DND-41 (cell line): ENCODE data around the gene GID8.
A peak's percentile ranks its signal among the peaks of the same experiment; 100 is the strongest.

Source experiments
- ATAC-seq: fragments of 200-7000 bp; cut with Tn5 transposase; 3 replicates; pipeline ENCODE4 v1.9.1; 2021; ENCODE audit warnings: low read depth; ENCODE audit not compliant: insufficient read depth
- DNase-seq: peaks from one replicate; pipeline ENCODE4 v3.0.0-alpha.2; 2020
- H2AFZ ChIP-seq: 2 replicates; pipeline ENCODE4 v1.6.0; 2012; ENCODE audit warnings: low read depth, low read length
- H3K27ac ChIP-seq: 2 replicates; pipeline ENCODE4 v1.5.1; 2012; ENCODE audit warnings: low read length, inconsistent platforms
- H3K27me3 ChIP-seq: fragments of 200-600 bp; sonication (generic); 2 replicates; pipeline ENCODE4 v1.6.0; 2012; ENCODE audit warnings: low read length, mild to moderate bottlenecking, inconsistent platforms; ENCODE audit not compliant: insufficient read depth, poor library complexity
- H3K36me3 ChIP-seq: 2 replicates; pipeline ENCODE4 v1.5.1; 2012; ENCODE audit warnings: low read length, inconsistent platforms; ENCODE audit not compliant: insufficient read depth
- H3K4me1 ChIP-seq: 2 replicates; pipeline ENCODE4 v1.5.1; 2012; ENCODE audit warnings: mild to moderate bottlenecking, low read length; ENCODE audit not compliant: insufficient read depth
- H3K4me2 ChIP-seq: 2 replicates; pipeline ENCODE4 v1.6.0; 2012; ENCODE audit warnings: mild to moderate bottlenecking, moderate library complexity, low read length, inconsistent platforms; ENCODE audit not compliant: insufficient read depth
- H3K4me3 ChIP-seq, 2 experiments: fragments of 200-600 bp in 1 of 2; shearing (Covaris generic) in 1 of 2; 2 replicates each; pipeline ENCODE4 v1.5.1; 2012 to 2016; ENCODE audit warnings: inconsistent platforms in 2 of 2, low read length in 2 of 2, mild to moderate bottlenecking in 2 of 2, low read depth in 1 of 2, moderate library complexity in 1 of 2
- H3K79me2 ChIP-seq: 2 replicates; pipeline ENCODE4 v1.6.0; 2012; ENCODE audit warnings: low read length, inconsistent platforms; ENCODE audit not compliant: insufficient read depth
- H3K9ac ChIP-seq: 2 replicates; pipeline ENCODE4 v1.6.0; 2012; ENCODE audit warnings: low read depth, mild to moderate bottlenecking, inconsistent platforms, low read length, moderate library complexity
- H3K9me3 ChIP-seq: 2 replicates; pipeline ENCODE4 v1.5.1; 2012; ENCODE audit warnings: low read length, moderate library complexity, mild to moderate bottlenecking, inconsistent platforms; ENCODE audit not compliant: insufficient read depth, severe bottlenecking
- H4K20me1 ChIP-seq: 2 replicates; pipeline ENCODE4 v1.6.0; 2012; ENCODE audit warnings: low read length; ENCODE audit not compliant: insufficient read depth
- CTCF ChIP-seq: IDR thresholded peaks from 2 replicates; pipeline ENCODE4 v1.5.1; 2012; ENCODE audit warnings: borderline replicate concordance, low read length, moderate library complexity, mild to moderate bottlenecking; ENCODE audit not compliant: poor library complexity, severe bottlenecking; ENCODE audit errors: extremely low read depth
- EZH2 ChIP-seq: IDR thresholded peaks from 3 replicates; pipeline ENCODE4 v1.6.1; 2012; ENCODE audit warnings: borderline replicate concordance, low read depth, mild to moderate bottlenecking, moderate library complexity, low read length, inconsistent platforms; ENCODE audit not compliant: severe bottlenecking

The GID8 gene

GRCh38 chr20:62947532-62948300 is 9.8 kb downstream of the GID8 start:
- ATAC-seq (no peak), DNase-seq (no peak)
- peaks cover 79% of the 10 kb centered on the region for H3K36me3 ChIP-seq
- no peak overlapping the region for H3K27ac ChIP-seq
- no peak overlapping the region for H3K4me2 ChIP-seq
- TF ChIP-seq EZH2 (no peak), CTCF (no peak)
- peaks cover 46% of the 10 kb centered on the region for H3K79me2 ChIP-seq
- H3K27me3 ChIP-seq: no peaks in the 10 kb centered on the region
- H3K9me3 ChIP-seq: no peaks in the 10 kb centered on the region
- peaks cover 9% of the 10 kb centered on the region for H3K4me1 ChIP-seq
- no peak overlapping the region for H3K4me3 ChIP-seq
- no peak overlapping the region for H3K9ac ChIP-seq
- no peak overlapping the region for H2AFZ ChIP-seq
- peaks cover 38% of the 10 kb centered on the region for H4K20me1 ChIP-seq

- no peak overlapping the region for H3K9ac ChIP-seq
- no peaks in the 10 kb centered on the region for H3K9me3 ChIP-seq
- peaks cover 25% of the 10 kb centered on the region for H3K4me1 ChIP-seq
- no peak overlapping the region for H3K4me2 ChIP-seq
- peaks cover 63% of the 10 kb centered on the region for H3K36me3 ChIP-seq
- DNase-seq (no peak), ATAC-seq (no peak)
- H3K27ac ChIP-seq: peak overlapping the region; percentile 30; the same call in 1 of the 2 replicates
- H4K20me1 ChIP-seq: peaks cover 28% of the 10 kb centered on the region
- H2AFZ ChIP-seq: no peak overlapping the region
- peaks cover 36% of the 10 kb centered on the region for H3K79me2 ChIP-seq
- TF ChIP-seq EZH2 (no peak), CTCF (no peak)
- no peak overlapping the region for H3K4me3 ChIP-seq
- no peaks in the 10 kb centered on the region for H3K27me3 ChIP-seq
Observed at GRCh38 chr20:62949153-62949821, 11.3 kb downstream of the GID8 start.

GRCh38 chr20:62949962-62950361 is 12.0 kb downstream of the GID8 start:
- H4K20me1 ChIP-seq: peaks cover 24% of the 10 kb centered on the region
- H3K27ac ChIP-seq: no peak overlapping the region
- H3K27me3 ChIP-seq: no peaks in the 10 kb centered on the region
- peaks cover 32% of the 10 kb centered on the region for H3K4me1 ChIP-seq
- no peak overlapping the region for H3K9ac ChIP-seq
- no peak overlapping the region for H2AFZ ChIP-seq
- H3K36me3 ChIP-seq: peaks cover 57% of the 10 kb centered on the region
- ATAC-seq (no peak), DNase-seq (no peak)
- TF ChIP-seq CTCF: peak; percentile 6
- TF ChIP-seq EZH2: no peak
- H3K9me3 ChIP-seq: no peaks in the 10 kb centered on the region
- peaks cover 30% of the 10 kb centered on the region for H3K79me2 ChIP-seq
- no peak overlapping the region for H3K4me2 ChIP-seq
- H3K4me3 ChIP-seq: no peak overlapping the region
